Measurements from ENCODE around the gene SMOC2. TPM values are rescaled to one million over a fixed set of nuclear protein-coding genes. Genes with fewer than 3 reads are reported as not detected.
A peak's percentile ranks its signal among the peaks of the same experiment; 100 is the strongest.

The SMOC2 gene
- total RNA-seq, 1 donor from 2014 or later = 102 TPM

GRCh38 chr6:168581236-168581635, 140.3 kb downstream of the SMOC2 start:
- H3K27ac ChIP-seq = no peak overlapping the region
- H3K9me3 ChIP-seq = no peaks in the 10 kb centered on the region
- H3K4me3 ChIP-seq = no peak overlapping the region
- H3K4me1 ChIP-seq = peaks cover 13 to 27% of the 10 kb centered on the region in 2 donors
- TF ChIP-seq CTCF (IDR thresholded peaks at IDR 0.05) = no peak
- intact Hi-C loops (cut with DNase I) = loop anchor here (5.0 kb wide), 1 partner anchor 129 kb away; no protein-coding TSS in a partner anchor
- H3K36me3 ChIP-seq = no peaks in the 10 kb centered on the region
- H3K27me3 ChIP-seq = no peaks in the 10 kb centered on the region
- DNase-seq (ENCODE audit: low spot score in 2 of 2) = peak in 1 of 2 donors; percentile 37

GRCh38 chr6:168581706-168582105, 140.7 kb downstream of the SMOC2 start:
- Histone ChIP-seq H3K4me1 (peaks cover 13 to 27% of the 10 kb centered on the region in 2 donors), H3K27ac (peak overlapping the region in 1 of 2 donors; percentile 69), H3K9me3 (no peaks in the 10 kb centered on the region), H3K27me3 (no peaks in the 10 kb centered on the region), H3K36me3 (no peaks in the 10 kb centered on the region), H3K4me3 (no peak overlapping the region)
- no peak for TF ChIP-seq CTCF (IDR thresholded peaks at IDR 0.05)
- intact Hi-C loops (cut with DNase I) = loop anchor here (5.0 kb wide), 1 partner anchor 129 kb away; no protein-coding TSS in a partner anchor
- DNase-seq (ENCODE audit: low spot score in 2 of 2) = peak in 1 of 2 donors; percentile 56

- Histone ChIP-seq H3K36me3 (no peaks in the 10 kb centered on the region), H3K4me1 (peaks cover 10 to 24% of the 10 kb centered on the region in 2 donors), H3K27me3 (no peaks in the 10 kb centered on the region), H3K4me3 (no peak overlapping the region), H3K9me3 (no peaks in the 10 kb centered on the region), H3K27ac (peak overlapping the region; percentile 36 to 69)
- intact Hi-C loops (cut with DNase I) = loop anchor here (5.0 kb wide), 1 partner anchor 130 kb away; no protein-coding TSS in a partner anchor
- peak in 1 of 2 donors; percentile 63 for DNase-seq (ENCODE audit: low spot score in 2 of 2)
- TF ChIP-seq CTCF (IDR thresholded peaks at IDR 0.05) = no peak
Observed at GRCh38 chr6:168582571-168582981, 141.6 kb downstream of the SMOC2 start.

GRCh38 chr6:168583126-168583525, 142.1 kb downstream of the SMOC2 start:
- no peak for TF ChIP-seq CTCF (IDR thresholded peaks at IDR 0.05)
- Histone ChIP-seq H3K27ac (peak overlapping the region; percentile 36 to 69), H3K9me3 (no peaks in the 10 kb centered on the region), H3K27me3 (no peaks in the 10 kb centered on the region), H3K4me1 (peaks cover 7 to 19% of the 10 kb centered on the region in 2 donors), H3K4me3 (no peak overlapping the region), H3K36me3 (no peaks in the 10 kb centered on the region)
- DNase-seq (ENCODE audit: low spot score in 2 of 2) = peak in 1 of 2 donors; percentile 53
- intact Hi-C loops (cut with DNase I) = loop anchor here (5.0 kb wide), 1 partner anchor 131 kb away; no protein-coding TSS in a partner anchor

DNA sequence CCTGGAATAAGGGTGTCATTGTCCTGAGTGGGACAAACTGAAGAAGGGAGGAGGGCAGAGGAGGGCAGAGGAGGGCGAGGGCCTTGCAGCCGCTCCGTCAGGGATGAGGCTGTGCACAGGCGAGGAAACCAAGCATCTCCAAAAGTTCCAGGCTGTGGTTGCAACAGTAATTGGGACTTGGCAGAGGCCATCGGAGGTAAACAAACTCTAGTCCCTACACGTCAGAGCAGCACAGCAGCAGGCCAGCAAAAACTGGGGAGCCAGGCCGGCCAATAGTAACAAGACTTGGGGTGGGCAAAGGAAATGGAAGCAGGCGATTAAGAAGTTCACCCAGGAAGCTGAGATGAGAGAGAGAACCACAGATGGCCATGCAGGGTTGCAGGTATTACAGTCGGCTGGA, 142.8 kb downstream of the SMOC2 start:
- Histone ChIP-seq H3K4me1 (peaks cover 6 to 12% of the 10 kb centered on the region in 2 donors), H3K9me3 (no peaks in the 10 kb centered on the region), H3K36me3 (no peaks in the 10 kb centered on the region), H3K27me3 (no peaks in the 10 kb centered on the region), H3K27ac (peak overlapping the region; percentile 36 to 69), H3K4me3 (no peak overlapping the region)
- no peak for TF ChIP-seq CTCF (IDR thresholded peaks at IDR 0.05)
- no peak for DNase-seq (ENCODE audit: low spot score in 2 of 2)
- intact Hi-C loops (cut with DNase I) = loop anchor here (5.0 kb wide), 1 partner anchor 132 kb away; no protein-coding TSS in a partner anchor

All from ascending aorta (tissue), 2 donors.